ENCODE data around the gene PNPT1. TPM values are rescaled to one million over a fixed set of nuclear protein-coding genes. Genes with fewer than 3 reads are reported as not detected.

Gene PNPT1
- total RNA-seq, 1 donor, result 22.8 TPM

DNA sequence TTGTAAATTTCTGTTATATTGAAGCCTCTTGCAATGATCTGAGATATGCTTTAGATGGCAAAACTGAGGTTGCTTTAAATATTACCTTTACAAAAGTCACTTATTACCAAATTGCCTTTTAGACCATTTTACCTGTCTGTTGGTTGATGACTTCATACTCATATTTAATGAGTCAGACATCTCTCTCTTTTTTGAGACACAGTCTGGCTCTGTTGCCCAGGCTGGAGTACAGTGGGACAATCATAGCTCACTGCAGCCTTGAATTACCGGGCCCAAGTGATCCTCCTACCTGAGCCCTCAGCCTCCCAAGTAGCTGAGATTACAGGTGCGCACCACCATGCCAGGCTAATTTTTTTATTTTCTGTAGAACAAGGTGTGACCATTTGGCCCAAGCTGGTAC lies 64.7 kb downstream of the PNPT1 start:
- Histone ChIP-seq H2AFZ (ENCODE audit: low read length) (no peak overlapping the region), H3K79me2 (ENCODE audit: insufficient read depth, low read length) (peaks cover 6% of the 10 kb centered on the region), H3K27ac (ENCODE audit: low read depth, low read length) (no peak overlapping the region), H3K4me2 (ENCODE audit: insufficient read depth, low read length) (no peak overlapping the region), H4K20me1 (ENCODE audit: insufficient read depth, low read length) (peaks cover under 1% of the 10 kb centered on the region), H3K36me3 (ENCODE audit: insufficient read depth, low read length) (peaks cover 14% of the 10 kb centered on the region), H3K4me3 (ENCODE audit: insufficient read depth, low read length) (no peak overlapping the region), H3K4me1 (ENCODE audit: insufficient read depth, low read length) (no peaks in the 10 kb centered on the region), H3K9me3 (ENCODE audit: low read depth, low read length) (no peaks in the 10 kb centered on the region), H3K27me3 (ENCODE audit: insufficient read depth, low read length) (no peaks in the 10 kb centered on the region)
- TF ChIP-seq, protein P1, sequence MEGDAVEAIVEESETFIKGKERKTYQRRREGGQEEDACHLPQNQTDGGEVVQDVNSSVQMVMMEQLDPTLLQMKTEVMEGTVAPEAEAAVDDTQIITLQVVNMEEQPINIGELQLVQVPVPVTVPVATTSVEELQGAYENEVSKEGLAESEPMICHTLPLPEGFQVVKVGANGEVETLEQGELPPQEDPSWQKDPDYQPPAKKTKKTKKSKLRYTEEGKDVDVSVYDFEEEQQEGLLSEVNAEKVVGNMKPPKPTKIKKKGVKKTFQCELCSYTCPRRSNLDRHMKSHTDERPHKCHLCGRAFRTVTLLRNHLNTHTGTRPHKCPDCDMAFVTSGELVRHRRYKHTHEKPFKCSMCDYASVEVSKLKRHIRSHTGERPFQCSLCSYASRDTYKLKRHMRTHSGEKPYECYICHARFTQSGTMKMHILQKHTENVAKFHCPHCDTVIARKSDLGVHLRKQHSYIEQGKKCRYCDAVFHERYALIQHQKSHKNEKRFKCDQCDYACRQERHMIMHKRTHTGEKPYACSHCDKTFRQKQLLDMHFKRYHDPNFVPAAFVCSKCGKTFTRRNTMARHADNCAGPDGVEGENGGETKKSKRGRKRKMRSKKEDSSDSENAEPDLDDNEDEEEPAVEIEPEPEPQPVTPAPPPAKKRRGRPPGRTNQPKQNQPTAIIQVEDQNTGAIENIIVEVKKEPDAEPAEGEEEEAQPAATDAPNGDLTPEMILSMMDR (IDR thresholded peaks at IDR 0.05; ENCODE audit: extremely low read depth, low read depth, low read length), result no peak
- DNase-seq (ENCODE audit: insufficient read length, low spot score, missing footprints), result no peak

- peaks cover 11% of the 10 kb centered on the region for H3K36me3 ChIP-seq (ENCODE audit: insufficient read depth, low read length)
- no peaks in the 10 kb centered on the region for H3K27me3 ChIP-seq (ENCODE audit: insufficient read depth, low read length)
- TF ChIP-seq, protein P1 (IDR thresholded peaks at IDR 0.05; ENCODE audit: extremely low read depth, low read depth, low read length), result no peak
- H3K4me3 ChIP-seq (ENCODE audit: insufficient read depth, low read length), result no peak overlapping the region
- H3K79me2 ChIP-seq (ENCODE audit: insufficient read depth, low read length), result peaks cover 10% of the 10 kb centered on the region
- H4K20me1 ChIP-seq (ENCODE audit: insufficient read depth, low read length), result peaks cover 3% of the 10 kb centered on the region
- H3K9me3 ChIP-seq (ENCODE audit: low read depth, low read length), result no peaks in the 10 kb centered on the region
- no peaks in the 10 kb centered on the region for H3K4me1 ChIP-seq (ENCODE audit: insufficient read depth, low read length)
- H3K27ac ChIP-seq (ENCODE audit: low read depth, low read length), result no peak overlapping the region
- no peak for DNase-seq (ENCODE audit: insufficient read length, low spot score, missing footprints)
- no peak overlapping the region for H2AFZ ChIP-seq (ENCODE audit: low read length)
- no peak overlapping the region for H3K4me2 ChIP-seq (ENCODE audit: insufficient read depth, low read length)
These were observed 65.7 kb downstream of the PNPT1 start for GRCh38 chr2:55627915-55628314.

DNA sequence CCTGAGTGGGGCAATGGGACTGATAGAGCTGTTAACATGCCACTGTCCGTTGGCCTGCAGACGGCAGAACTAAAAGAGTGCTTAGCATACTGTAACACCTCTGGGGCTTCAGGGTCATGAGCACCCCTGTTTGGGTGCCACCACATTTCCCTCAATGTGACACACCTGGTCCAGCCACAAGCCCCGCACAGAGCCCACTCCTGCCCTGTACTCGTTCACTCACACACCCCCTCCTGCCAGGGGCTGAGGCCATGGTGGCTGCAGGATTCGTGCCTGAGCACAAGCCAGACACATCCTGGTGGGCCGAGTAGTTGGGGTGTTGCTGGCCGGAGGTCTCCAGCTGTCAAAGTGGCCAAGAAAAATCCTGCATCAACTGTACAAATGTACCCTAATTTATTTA lies 71.8 kb downstream of the PNPT1 start:
- H3K4me3 ChIP-seq (ENCODE audit: insufficient read depth, low read length), result no peak overlapping the region
- H3K36me3 ChIP-seq (ENCODE audit: insufficient read depth, low read length), result no peaks in the 10 kb centered on the region
- no peak overlapping the region for H3K4me2 ChIP-seq (ENCODE audit: insufficient read depth, low read length)
- peaks cover 9% of the 10 kb centered on the region for H3K4me1 ChIP-seq (ENCODE audit: insufficient read depth, low read length)
- peaks cover 55% of the 10 kb centered on the region for H3K79me2 ChIP-seq (ENCODE audit: insufficient read depth, low read length)
- no peaks in the 10 kb centered on the region for H3K27me3 ChIP-seq (ENCODE audit: insufficient read depth, low read length)
- H4K20me1 ChIP-seq (ENCODE audit: insufficient read depth, low read length), result peaks cover 15% of the 10 kb centered on the region
- H3K27ac ChIP-seq (ENCODE audit: low read depth, low read length), result no peak overlapping the region
- no peaks in the 10 kb centered on the region for H3K9me3 ChIP-seq (ENCODE audit: low read depth, low read length)
- TF ChIP-seq, protein P1 (IDR thresholded peaks at IDR 0.05; ENCODE audit: extremely low read depth, low read depth, low read length), result no peak
- H2AFZ ChIP-seq (ENCODE audit: low read length), result no peak overlapping the region
- no peak for DNase-seq (ENCODE audit: insufficient read length, low spot score, missing footprints)

- peaks cover 67% of the 10 kb centered on the region for H3K79me2 ChIP-seq (ENCODE audit: insufficient read depth, low read length)
- TF ChIP-seq, protein P1 (IDR thresholded peaks at IDR 0.05; ENCODE audit: extremely low read depth, low read depth, low read length), result peak; percentile 44
- no peaks in the 10 kb centered on the region for H3K9me3 ChIP-seq (ENCODE audit: low read depth, low read length)
- H3K36me3 ChIP-seq (ENCODE audit: insufficient read depth, low read length), result peaks cover under 1% of the 10 kb centered on the region
- peaks cover 17% of the 10 kb centered on the region for H3K4me1 ChIP-seq (ENCODE audit: insufficient read depth, low read length)
- H3K27me3 ChIP-seq (ENCODE audit: insufficient read depth, low read length), result no peaks in the 10 kb centered on the region
- H3K27ac ChIP-seq (ENCODE audit: low read depth, low read length), result no peak overlapping the region
- DNase-seq (ENCODE audit: insufficient read length, low spot score, missing footprints), result no peak
- H4K20me1 ChIP-seq (ENCODE audit: insufficient read depth, low read length), result peaks cover 20% of the 10 kb centered on the region
- H2AFZ ChIP-seq (ENCODE audit: low read length), result no peak overlapping the region
- peak overlapping the region; percentile 8 for H3K4me2 ChIP-seq (ENCODE audit: insufficient read depth, low read length)
- no peak overlapping the region for H3K4me3 ChIP-seq (ENCODE audit: insufficient read depth, low read length)
These were observed 73.4 kb downstream of the PNPT1 start for GRCh38 chr2:55620123-55620779.
